Naive thymus-derived CD8-positive, alpha-beta T cell (primary cell): ENCODE measurements around the gene ISCA2. TPM values are rescaled to one million over a fixed set of nuclear protein-coding genes. Genes with fewer than 3 reads are reported as not detected.
A peak's percentile ranks its signal among the peaks of the same experiment; 100 is the strongest.
"Not testable (repeated sequence)": the region's sequence is repeated elsewhere in the genome, so short reads cannot be mapped to it uniquely, and the experiment has no call there.

Experiments used
- ATAC-seq, 2 donors: fragments of 150-1000 bp; cut with Tn5 transposase in 1 of 2; sonication (Bioruptor Pico), chemical (Tn5 transposase) in 1 of 2; 1 replicate in 1 of 2; 2 replicates in 1 of 2; pipeline ENCODE4 v1.10.0; 2021; ENCODE audit warnings: mild to moderate bottlenecking in 2 of 2, moderate library complexity in 2 of 2
- POLR2A ChIA-PET: fragments of 350-600 bp; sonication (Branson Sonifier 250); formaldehyde crosslinking; loops from one replicate; lab custom pipeline; 2021; ENCODE audit warnings: antibody characterized with exemption; lab: Charles Lee
- DNase-seq, 10 donors: peaks; one replicate each; pipeline versions ENCODE4 v3.0.0 to v3.0.0-alpha.2; 2020 to 2022
- H3K27ac Mint-ChIP-seq, 10 donors: one replicate each; pipeline ENCODE4 v1.8.0; 2020 to 2022; ENCODE audit warnings: mild to moderate bottlenecking in 10 of 10, mixed read lengths in 10 of 10, moderate library complexity in 4 of 10, inconsistent platforms in 1 of 10
- H3K27me3 Mint-ChIP-seq, 5 donors: one replicate each; pipeline ENCODE4 v1.8.0; 2021 to 2022; ENCODE audit warnings: mixed read lengths in 5 of 5
- H3K36me3 Mint-ChIP-seq, 3 donors: one replicate each; pipeline ENCODE4 v1.8.0; 2020 to 2022; ENCODE audit warnings: mixed read lengths in 3 of 3, mild to moderate bottlenecking in 2 of 3, inconsistent platforms in 1 of 3
- H3K4me1 Mint-ChIP-seq, 4 donors: one replicate each; pipeline ENCODE4 v1.8.0; 2021 to 2022; ENCODE audit warnings: mixed read lengths in 4 of 4
- H3K4me3 Mint-ChIP-seq, 10 donors: one replicate each; pipeline ENCODE4 v1.8.0; 2020 to 2022; ENCODE audit warnings: mild to moderate bottlenecking in 10 of 10, mixed read lengths in 10 of 10, moderate library complexity in 6 of 10, inconsistent platforms in 1 of 10
- H3K9me3 Mint-ChIP-seq, 9 donors: one replicate each; pipeline ENCODE4 v1.8.0; 2020 to 2022; ENCODE audit warnings: mixed read lengths in 9 of 9, mild to moderate bottlenecking in 3 of 9, inconsistent platforms in 1 of 9, moderate library complexity in 1 of 9
- polyA plus RNA-seq, 3 donors: library from polyadenylated mRNA; unstranded; fragments of 300-500 nt; fragmentation: Illumina TruSeq; gene quantifications; one replicate each; pipeline ENCODE4 v1.2.3, GENCODE V29; 2021
- total RNA-seq, 8 experiments: library from RNA in 2 of 8; stranded (reverse) in 2 of 8; gene quantifications; one replicate each; pipeline ENCODE4 v1.2.3 and lab custom pipeline; 2021 to 2026

The ISCA2 gene
- total RNA-seq (10 to 100 TPM; 33.3 to 39.5 TPM), polyA plus RNA-seq (10 to 100 TPM; 47.2 to 86.2 (median 65.3) TPM), total RNA-seq (lab: John Stamatoyannopoulos, UW) (10.8 to 44.0 (median 23.3) reads per million in 6 experiments)

DNA sequence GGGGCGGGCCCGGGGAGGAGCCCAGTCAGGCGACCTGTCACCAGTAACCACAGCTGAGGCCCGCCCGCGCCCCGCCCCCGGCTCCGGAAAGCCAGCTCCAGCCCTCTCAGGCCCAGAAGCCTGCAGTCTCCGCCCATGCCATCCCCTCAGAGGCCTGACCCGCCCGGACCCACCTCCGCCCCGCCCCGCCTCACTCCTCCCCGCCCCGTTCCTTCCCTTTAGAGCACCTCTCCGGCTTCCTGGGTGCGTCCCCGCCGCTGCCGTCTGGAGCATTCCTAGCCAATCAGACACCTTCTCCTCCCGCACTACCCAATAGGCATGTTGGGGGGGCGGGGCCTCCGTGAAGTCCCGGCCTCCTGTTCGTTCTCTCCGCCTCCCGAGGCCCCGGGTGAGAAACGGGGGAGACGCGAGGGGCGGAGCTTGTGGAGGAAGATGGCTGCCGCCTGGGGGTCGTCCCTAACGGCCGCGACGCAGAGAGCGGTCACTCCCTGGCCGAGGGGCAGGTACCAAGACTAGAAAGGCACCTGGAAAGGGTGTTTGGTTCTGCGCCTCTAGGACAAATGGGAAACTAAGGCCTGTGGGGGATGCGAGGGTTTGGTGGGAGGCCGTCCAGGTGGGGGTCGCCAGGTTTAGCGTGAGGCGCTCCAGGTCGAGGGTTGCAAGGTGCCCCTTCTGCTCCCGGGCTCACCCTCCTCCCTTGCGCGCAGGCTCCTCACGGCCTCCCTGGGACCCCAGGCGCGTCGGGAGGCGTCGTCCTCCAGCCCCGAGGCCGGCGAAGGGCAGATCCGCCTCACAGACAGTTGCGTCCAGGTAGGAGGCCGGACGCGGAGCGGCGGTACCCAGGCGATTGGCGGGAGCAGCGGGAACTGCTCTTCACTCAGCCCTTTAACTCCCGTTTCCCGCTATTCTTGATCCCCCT lies at the start of gene ISCA2:
Gene ISCA2, plus strand, starts transcription at position 423 of the 919 bp plus-strand sequence. Its CDS starts 10 bp downstream, at position 433.
- Mint-ChIP-seq H3K27me3 (no peaks in the 10 kb centered on the region), H3K4me1 (peaks cover 10 to 48% (median 29%) of the 10 kb centered on the region in 4 donors), H3K4me3 (no peak within 1 kb of the TSS), H3K36me3 (peaks cover 0 to 12% (median 0%) of the 10 kb centered on the region in 3 donors), H3K9me3 (no peaks in the 10 kb centered on the region), H3K27ac (peak within 1 kb of the TSS in 7 of 10 donors; percentile 85 to 96 (median 95))
- POLR2A ChIA-PET: interaction anchor here (0.9 to 1.3 kb wide), 5 partner anchors 8 to 270 kb away, joined by 3 to 4 read pairs (median 3); no protein-coding TSS in a partner anchor
- DNase-seq (peak; percentile 93 to 99 (median 99)), ATAC-seq (peak; percentile 92 to 93)

- POLR2A ChIA-PET: no interaction called here
- no peak for ATAC-seq
- no peak overlapping the region for H3K27ac Mint-ChIP-seq
- DNase-seq: no peak
- H3K9me3 Mint-ChIP-seq: no peaks in the 10 kb centered on the region
- H3K4me1 Mint-ChIP-seq: no peaks in the 10 kb centered on the region
- peaks cover 0 to 23% (median 10%) of the 10 kb centered on the region in 5 donors for H3K27me3 Mint-ChIP-seq
- peaks cover 0 to 4% (median 0%) of the 10 kb centered on the region in 3 donors for H3K36me3 Mint-ChIP-seq
- no peak overlapping the region for H3K4me3 Mint-ChIP-seq
These were observed 48.7 kb upstream of the ISCA2 start for GRCh38 chr14:74444866-74445265.

DNA sequence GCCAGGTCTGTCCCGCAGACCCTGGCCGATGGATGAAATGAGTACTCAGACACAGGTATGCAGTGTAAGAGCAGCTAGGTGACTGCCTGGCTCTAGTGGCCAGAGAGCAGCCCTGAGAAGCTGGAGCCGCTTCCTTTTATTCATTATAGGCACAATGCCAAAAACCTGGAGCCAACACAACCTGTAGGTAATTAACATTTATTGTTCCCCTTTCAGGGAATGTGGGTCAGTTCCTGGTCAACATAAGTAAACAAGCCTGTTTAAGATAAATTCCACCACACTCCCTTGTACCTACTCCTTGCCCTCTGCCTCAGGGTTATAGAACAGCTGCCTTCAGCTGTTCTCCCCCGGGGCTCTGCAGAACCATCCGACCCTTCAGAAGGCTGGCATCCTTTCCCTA lies 39.2 kb upstream of the ISCA2 start:
- POLR2A ChIA-PET, DNase-seq, H3K4me1 Mint-ChIP-seq, H3K27ac Mint-ChIP-seq, ATAC-seq, H3K36me3 Mint-ChIP-seq, H3K4me3 Mint-ChIP-seq: not testable (repeated sequence)
- H3K27me3 Mint-ChIP-seq: peaks cover 1 to 23% (median 4%) of the 10 kb centered on the region in 5 donors
- H3K9me3 Mint-ChIP-seq: peaks cover 0 to 11% (median 6%) of the 10 kb centered on the region in 9 donors

- Mint-ChIP-seq H3K4me3 (no peak overlapping the region), H3K27ac (no peak overlapping the region)
- POLR2A ChIA-PET: no interaction called here
These were observed 36.6 kb upstream of the ISCA2 start for GRCh38 chr14:74456684-74457564.

GRCh38 chr14:74457565-74457895 lies 36.0 kb upstream of the ISCA2 start:
- Mint-ChIP-seq H3K27ac (no peak overlapping the region), H3K4me1 (peaks cover 0 to 4% (median 0%) of the 10 kb centered on the region in 4 donors)
- ATAC-seq: no peak

More at GRCh38 chr14:74456684-74457564, 36.6 kb upstream of the ISCA2 start:
- Mint-ChIP-seq H3K4me1 (peaks cover 0 to 4% (median 0%) of the 10 kb centered on the region in 4 donors), H3K36me3 (peaks cover 0 to 3% (median 0%) of the 10 kb centered on the region in 3 donors), H3K9me3 (peaks cover 0 to 11% (median 6%) of the 10 kb centered on the region in 9 donors), H3K27me3 (peaks cover 2 to 45% (median 11%) of the 10 kb centered on the region in 5 donors)
- no peak for ATAC-seq
- no peak for DNase-seq

GRCh38 chr14:74459289-74459946 lies 34.1 kb upstream of the ISCA2 start:
- Mint-ChIP-seq H3K4me1 (peaks cover 0 to 6% (median 0%) of the 10 kb centered on the region in 4 donors), H3K36me3 (peaks cover 0 to 3% (median 0%) of the 10 kb centered on the region in 3 donors), H3K27ac (peak overlapping the region in 1 of 10 donors; percentile 17), H3K27me3 (peaks cover 2 to 45% (median 15%) of the 10 kb centered on the region in 5 donors), H3K4me3 (no peak overlapping the region), H3K9me3 (peaks cover 0 to 4% (median 1%) of the 10 kb centered on the region in 9 donors)
- ATAC-seq: peak in 1 of 2 donors; percentile 35
- POLR2A ChIA-PET: no interaction called here
- peak in 1 of 10 donors; percentile 8 for DNase-seq

More at GRCh38 chr14:74457565-74457895, 36.0 kb upstream of the ISCA2 start:
- DNase-seq: no peak
- POLR2A ChIA-PET: no interaction called here
- H3K36me3 Mint-ChIP-seq: peaks cover 0 to 3% (median 0%) of the 10 kb centered on the region in 3 donors
- no peak overlapping the region for H3K4me3 Mint-ChIP-seq
- H3K27me3 Mint-ChIP-seq: peaks cover 2 to 45% (median 11%) of the 10 kb centered on the region in 5 donors
- H3K9me3 Mint-ChIP-seq: peaks cover 0 to 11% (median 6%) of the 10 kb centered on the region in 9 donors

GRCh38 chr14:74459976-74460375 lies 33.6 kb upstream of the ISCA2 start:
- no peak for DNase-seq
- H3K9me3 Mint-ChIP-seq: peaks cover 0 to 2% (median 0%) of the 10 kb centered on the region in 9 donors
- no peak overlapping the region for H3K4me3 Mint-ChIP-seq
- H3K4me1 Mint-ChIP-seq: peaks cover 0 to 6% (median 0%) of the 10 kb centered on the region in 4 donors
- peaks cover 2 to 45% (median 15%) of the 10 kb centered on the region in 5 donors for H3K27me3 Mint-ChIP-seq
- POLR2A ChIA-PET: no interaction called here
- H3K36me3 Mint-ChIP-seq: no peaks in the 10 kb centered on the region
- peak overlapping the region in 1 of 10 donors; percentile 17 for H3K27ac Mint-ChIP-seq
- ATAC-seq: no peak

DNA sequence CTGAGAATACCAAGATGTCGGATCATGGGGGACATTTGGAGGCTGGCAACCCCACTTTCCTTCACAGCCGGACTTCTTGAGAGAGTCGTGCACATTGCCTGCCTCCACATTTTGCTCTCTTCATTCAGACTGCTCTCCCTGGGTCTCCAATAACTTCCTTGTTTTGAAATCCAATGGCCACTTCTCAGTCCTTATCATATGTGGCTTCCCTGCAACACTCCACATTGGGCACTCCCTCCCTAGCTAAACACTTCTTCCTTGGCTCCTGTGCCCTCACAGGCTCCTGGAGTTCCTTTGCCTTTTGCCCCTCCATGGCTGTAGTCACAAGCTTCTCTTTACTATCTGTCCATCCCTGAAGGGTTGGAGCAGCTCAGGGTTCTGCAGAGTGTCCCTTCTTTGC lies 30.6 kb upstream of the ISCA2 start:
- peaks cover 0 to 6% (median 0%) of the 10 kb centered on the region in 4 donors for H3K4me1 Mint-ChIP-seq
- no peak overlapping the region for H3K4me3 Mint-ChIP-seq
- H3K27me3 Mint-ChIP-seq: peaks cover 2 to 23% (median 11%) of the 10 kb centered on the region in 5 donors
- no peak for DNase-seq
- no peaks in the 10 kb centered on the region for H3K9me3 Mint-ChIP-seq
- no peaks in the 10 kb centered on the region for H3K36me3 Mint-ChIP-seq
- no peak for ATAC-seq
- no peak overlapping the region for H3K27ac Mint-ChIP-seq
- POLR2A ChIA-PET: interaction anchor here (0.6 kb wide), 1 partner anchor 55 kb away, joined by 3 read pairs; no protein-coding TSS in a partner anchor

DNA sequence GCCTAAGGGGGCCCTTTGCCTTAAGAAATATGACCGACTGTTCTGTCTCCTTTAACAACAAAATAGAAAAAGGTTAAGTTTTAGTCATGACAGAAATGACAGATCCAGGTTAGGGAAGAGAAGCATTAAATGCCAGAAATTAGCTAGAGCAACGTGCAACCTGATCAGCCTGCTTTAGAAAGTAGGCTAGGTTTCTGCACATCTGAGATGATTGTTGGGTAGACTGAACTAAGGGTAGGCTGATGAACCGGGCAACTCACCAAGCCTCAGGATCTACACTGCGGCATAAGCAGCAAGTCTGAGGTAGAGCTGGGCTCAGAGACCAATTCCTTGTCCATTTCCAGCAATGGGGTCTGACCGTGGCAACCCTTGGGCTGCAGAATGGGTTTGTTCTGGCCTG lies 29.9 kb upstream of the ISCA2 start:
- Mint-ChIP-seq H3K4me1 (peaks cover 0 to 6% (median 0%) of the 10 kb centered on the region in 4 donors), H3K9me3 (no peaks in the 10 kb centered on the region)

GRCh38 chr14:74464785-74465184 lies 28.8 kb upstream of the ISCA2 start:
- Mint-ChIP-seq H3K4me1 (peaks cover 0 to 6% (median 0%) of the 10 kb centered on the region in 4 donors), H3K27ac (no peak overlapping the region), H3K27me3 (peaks cover 2 to 20% (median 7%) of the 10 kb centered on the region in 5 donors), H3K4me3 (no peak overlapping the region), H3K36me3 (no peaks in the 10 kb centered on the region), H3K9me3 (no peaks in the 10 kb centered on the region)
- POLR2A ChIA-PET: no interaction called here
- no peak for DNase-seq
- no peak for ATAC-seq

More for the DNA sequence above, 29.9 kb upstream of the ISCA2 start:
- Mint-ChIP-seq H3K27me3 (peaks cover 2 to 23% (median 11%) of the 10 kb centered on the region in 5 donors), H3K36me3 (no peaks in the 10 kb centered on the region), H3K27ac (no peak overlapping the region), H3K4me3 (no peak overlapping the region)
- DNase-seq (no peak), ATAC-seq (no peak)
- POLR2A ChIA-PET: no interaction called here

DNA sequence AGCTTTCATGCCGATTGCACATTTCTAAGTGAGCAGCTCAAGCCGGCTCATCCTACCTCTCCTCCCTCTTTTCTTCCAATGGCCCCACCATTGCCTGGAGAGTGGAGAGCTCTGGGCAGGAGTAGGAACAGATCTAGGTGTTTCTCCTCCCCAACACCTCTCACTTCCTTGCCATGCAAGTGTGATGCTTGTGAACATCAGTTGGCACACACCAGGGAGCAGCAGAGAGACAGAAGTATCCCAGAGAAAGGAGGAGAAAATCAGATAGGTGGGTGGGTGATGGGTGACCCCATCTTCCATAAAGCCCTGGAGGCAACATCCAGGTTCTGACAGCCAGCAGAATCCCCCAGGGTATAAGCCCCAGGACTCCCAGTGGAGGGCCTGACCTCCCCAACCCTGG lies 28.2 kb upstream of the ISCA2 start:
- Mint-ChIP-seq H3K27ac (no peak overlapping the region), H3K9me3 (no peaks in the 10 kb centered on the region), H3K27me3 (peaks cover 0 to 14% (median 7%) of the 10 kb centered on the region in 5 donors), H3K4me3 (no peak overlapping the region), H3K4me1 (peaks cover 0 to 2% (median 0%) of the 10 kb centered on the region in 4 donors), H3K36me3 (peaks cover 0 to 2% (median 0%) of the 10 kb centered on the region in 3 donors)
- POLR2A ChIA-PET: no interaction called here
- ATAC-seq: no peak
- DNase-seq: no peak
